Thoracic aorta (tissue), 2 donors: ENCODE data around the gene TOR1B. TPM values are rescaled to one million over a fixed set of nuclear protein-coding genes. Genes with fewer than 3 reads are reported as not detected.
"Not testable (repeated sequence)": the region's sequence is repeated elsewhere in the genome, so short reads cannot be mapped to it uniquely, and the experiment has no call there.

ENCODE experiments used
- ATAC-seq: fragments of 150-250 bp; one replicate; pipeline ENCODE4 v1.8.0; 2017; ENCODE audit warnings: low read depth; ENCODE audit not compliant: insufficient number of reproducible peaks, low FRiP score
- DNase-seq: peaks from one replicate; pipeline ENCODE4 v3.0.0-alpha.2; 2020; ENCODE audit warnings: low spot score
- H3K27ac ChIP-seq, 2 donors: fragments of 200-600 bp; sonication (generic); 1 replicate in 1 of 2; 2 replicates in 1 of 2; pipeline ENCODE4 v1.5.1; 2016; ENCODE audit warnings: mild to moderate bottlenecking in 2 of 2, moderate library complexity in 2 of 2
- H3K27me3 ChIP-seq: fragments of 200-600 bp; sonication (generic); replicated peaks from 2 replicates; pipeline ENCODE4 v1.6.0; 2016; ENCODE audit warnings: mild to moderate bottlenecking; ENCODE audit not compliant: insufficient read depth
- H3K36me3 ChIP-seq: fragments of 200-600 bp; sonication (generic); one replicate; pipeline ENCODE4 v1.5.1; 2016
- H3K4me1 ChIP-seq, 2 donors: fragments of 200-600 bp; sonication (generic); 1 replicate in 1 of 2; 2 replicates in 1 of 2; pipeline versions ENCODE4 v1.5.1 to v1.6.0; 2016; ENCODE audit warnings: low read depth in 2 of 2, mild to moderate bottlenecking in 1 of 2; ENCODE audit not compliant: control insufficient read depth in 1 of 2
- H3K4me3 ChIP-seq: fragments of 200-600 bp; sonication (generic); 2 replicates; pipeline ENCODE4 v1.5.1; 2016; ENCODE audit warnings: mild to moderate bottlenecking
- H3K9me3 ChIP-seq: fragments of 200-600 bp; sonication (generic); 2 replicates; pipeline ENCODE4 v1.5.1; 2016
- CTCF ChIP-seq: fragments of 200-600 bp; sonication (generic); IDR thresholded peaks from one replicate; pipeline ENCODE4 v1.5.1; 2019; ENCODE audit warnings: antibody characterized with exemption
- total RNA-seq, 2 donors: library from RNA; depleted of rRNA; stranded (reverse); fragments of >200 nt; gene quantifications; one replicate each; pipeline versions ENCODE4 v1.1.0 to v1.2.3, GENCODE V29; 2016

Gene TOR1B
- total RNA-seq, 2 donors from 2014 or later: 28.4 to 33.4 TPM

GRCh38 chr9:129781981-129782380 lies 21.0 kb upstream of the TOR1B start:
- H3K27me3 ChIP-seq: no peaks in the 10 kb centered on the region
- DNase-seq: no peak
- H3K9me3 ChIP-seq: no peaks in the 10 kb centered on the region
- no peak overlapping the region for H3K4me3 ChIP-seq
- H3K36me3 ChIP-seq: no peaks in the 10 kb centered on the region
- no peak for TF ChIP-seq CTCF
- peaks cover 6 to 8% of the 10 kb centered on the region in 2 donors for H3K4me1 ChIP-seq
- ATAC-seq: no peak
- H3K27ac ChIP-seq: no peak overlapping the region

- Histone ChIP-seq H3K4me1 (no peaks in the 10 kb centered on the region), H3K36me3 (no peaks in the 10 kb centered on the region), H3K27ac (no peak overlapping the region), H3K9me3 (no peaks in the 10 kb centered on the region), H3K27me3 (no peaks in the 10 kb centered on the region), H3K4me3 (no peak overlapping the region)
- peak; percentile 91 for TF ChIP-seq CTCF
- ATAC-seq: peak; percentile 80
- DNase-seq: no peak
Observed at GRCh38 chr9:129783516-129784361, 19.2 kb upstream of the TOR1B start.

- not testable (repeated sequence) for ATAC-seq, H3K9me3 ChIP-seq, H3K4me3 ChIP-seq
Observed at GRCh38 chr9:129784970-129785369, 18.0 kb upstream of the TOR1B start.

DNA sequence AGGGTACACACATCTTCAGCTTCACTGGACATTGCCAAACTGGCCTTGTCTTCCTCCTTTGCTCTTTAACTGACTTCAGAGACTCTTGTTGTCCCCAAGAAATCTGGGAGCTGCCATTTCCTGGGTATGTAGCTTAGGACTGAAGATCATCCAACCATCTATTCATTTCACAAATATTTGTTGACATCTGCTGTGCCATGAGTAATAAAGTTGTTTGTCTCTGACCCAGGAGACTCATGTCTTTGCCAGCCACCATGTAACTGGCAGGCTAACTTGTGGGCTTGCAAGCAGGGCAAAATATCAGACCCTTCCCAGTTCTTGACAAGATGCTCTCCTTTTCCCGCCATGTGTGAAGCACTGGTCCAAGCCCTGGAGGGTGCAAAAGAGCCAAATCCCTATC lies 17.1 kb upstream of the TOR1B start:
- H3K4me1 ChIP-seq: no peaks in the 10 kb centered on the region
- H3K4me3 ChIP-seq: no peak overlapping the region
- no peak for TF ChIP-seq CTCF
- ATAC-seq: no peak
- no peaks in the 10 kb centered on the region for H3K9me3 ChIP-seq
- H3K36me3 ChIP-seq: no peaks in the 10 kb centered on the region
- no peak overlapping the region for H3K27ac ChIP-seq
- H3K27me3 ChIP-seq: no peaks in the 10 kb centered on the region
- DNase-seq: no peak

More at GRCh38 chr9:129784970-129785369, 18.0 kb upstream of the TOR1B start:
- not testable (repeated sequence) for H3K27me3 ChIP-seq, H3K4me1 ChIP-seq, H3K27ac ChIP-seq, H3K36me3 ChIP-seq, DNase-seq

DNA sequence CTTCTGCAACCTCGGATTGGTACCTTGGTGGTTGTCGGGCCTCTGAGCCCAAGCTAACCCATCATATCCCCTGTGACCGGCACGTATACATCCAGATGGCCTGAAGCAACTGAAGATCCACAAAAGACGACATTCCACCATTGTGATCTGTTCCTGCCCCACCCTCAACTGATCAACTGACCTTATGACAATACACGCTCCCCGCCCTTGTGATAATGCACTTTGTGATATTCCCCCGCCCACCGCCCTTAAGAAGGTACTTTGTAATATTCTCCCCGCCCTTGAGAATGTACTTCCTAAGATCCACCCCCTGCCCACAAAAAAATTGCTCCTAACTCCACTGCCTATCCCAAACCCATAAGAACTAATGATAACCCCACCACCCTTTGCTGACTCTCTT lies 16.5 kb upstream of the TOR1B start:
- Histone ChIP-seq H3K36me3 (no peaks in the 10 kb centered on the region), H3K4me3 (no peak overlapping the region), H3K4me1 (no peaks in the 10 kb centered on the region), H3K27ac (no peak overlapping the region), H3K9me3 (no peaks in the 10 kb centered on the region), H3K27me3 (no peaks in the 10 kb centered on the region)
- no peak for TF ChIP-seq CTCF
- ATAC-seq (no peak), DNase-seq (no peak)
